Kidney capillary endothelial cell (primary cell): ENCODE measurements around the gene SERINC4.

ENCODE experiments used
- DNase-seq: peaks from one replicate; pipeline ENCODE4 v3.0.0-alpha.2; 2018; ENCODE audit warnings: low spot score

The SERINC4 gene

DNA sequence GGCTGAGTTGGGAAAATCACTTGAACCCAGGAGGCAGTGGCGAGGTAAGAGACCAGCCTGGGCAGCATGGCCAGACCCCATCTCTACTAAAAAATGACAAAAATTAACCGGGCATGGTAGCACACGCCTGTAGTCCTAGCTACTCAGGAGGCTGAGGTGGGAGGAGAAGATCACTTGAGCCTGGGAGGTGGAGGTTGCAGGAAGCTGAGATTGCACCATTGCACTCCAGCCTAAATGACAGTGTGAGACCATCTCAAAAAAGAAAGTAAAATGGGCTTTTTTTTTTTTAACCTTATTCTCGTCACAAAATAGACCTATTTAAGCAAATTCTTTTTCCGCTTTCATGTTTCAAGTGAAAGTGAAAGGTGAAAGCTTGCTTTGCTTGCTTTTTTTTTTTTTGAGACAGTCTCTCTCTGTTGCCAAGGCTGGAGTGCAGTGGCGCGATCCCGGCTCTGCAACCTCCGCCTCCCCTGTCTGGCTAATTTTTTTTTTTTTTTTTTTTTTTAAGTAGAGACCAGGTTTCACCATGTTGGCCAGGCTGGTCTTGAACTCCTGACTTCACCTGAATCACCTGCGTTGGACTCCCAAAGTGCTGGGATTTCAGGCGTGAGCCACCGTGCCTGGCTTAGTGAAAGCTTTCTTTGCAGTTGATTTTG is 50.2 kb downstream of the SERINC4 start:
- no peak for DNase-seq

DNA sequence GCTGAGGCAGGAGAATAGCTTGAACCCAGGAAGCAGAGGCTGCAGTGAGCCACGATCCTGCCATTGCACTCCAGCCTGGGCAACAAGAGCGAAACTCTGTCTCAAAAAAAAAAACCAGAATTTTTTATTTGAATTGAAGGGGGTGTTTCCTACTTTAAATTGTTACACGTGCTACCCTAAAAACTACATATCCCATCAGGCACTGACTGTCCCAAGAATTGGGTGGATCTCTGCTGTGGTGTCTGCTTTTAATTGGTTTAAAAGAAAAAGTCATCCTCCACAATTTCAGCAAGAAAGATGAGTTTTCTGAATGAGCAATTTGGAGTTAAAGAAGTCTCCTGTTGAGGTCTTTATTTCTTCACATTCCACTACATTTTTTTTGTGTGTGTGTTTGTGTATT is 51.6 kb downstream of the SERINC4 start:
- DNase-seq: no peak

- DNase-seq: peak; percentile 43
Measured at GRCh38 chr15:43746903-43747309, 53.1 kb downstream of the SERINC4 start.

GRCh38 chr15:43746245-43746902 is 53.6 kb downstream of the SERINC4 start, which contains the start of gene PDIA3:
TSS of gene PDIA3 (plus strand) at chr15:43746438. CDS start at chr15:43746540, 102 bp downstream.
- DNase-seq: peak; percentile 80
